ENCODE data around the gene PRKAR1B.

Gene PRKAR1B

GRCh38 chr7:644381-645305 lies 82.4 kb downstream of the PRKAR1B start:
- Histone ChIP-seq H2BK5ac (ENCODE audit: low read depth, low read length, poor library complexity, severe bottlenecking) (no peak overlapping the region), H3K23ac (ENCODE audit: low read length in 2 of 2) (no peak overlapping the region), H3K9ac (ENCODE audit: low read length) (no peak overlapping the region), H2BK15ac (ENCODE audit: low read depth, poor library complexity, severe bottlenecking) (no peak overlapping the region), H2BK12ac (ENCODE audit: low read length in 2 of 2) (no peak overlapping the region), H4K8ac (ENCODE audit: low read length) (no peak overlapping the region), H3K4me2 (ENCODE audit: low read length, poor library complexity, severe bottlenecking) (no peak overlapping the region), H3K14ac (ENCODE audit: low read length in 2 of 2) (no peak overlapping the region), H3K27me3 (ENCODE audit: control insufficient read depth in 1 of 2, insufficient read depth in 1 of 2, low read length in 2 of 2) (no peaks in the 10 kb centered on the region), H3K9me3 (ENCODE audit: control insufficient read depth, low read length) (peaks cover 4% of the 10 kb centered on the region), H2BK120ac (ENCODE audit: low read depth, low read length) (no peak overlapping the region), H2AK5ac (ENCODE audit: low read length, severe bottlenecking) (no peak overlapping the region), H3K36me3 (ENCODE audit: control insufficient read depth in 1 of 2, insufficient read depth in 2 of 2, low read depth in 1 of 2, low read length in 2 of 2) (peaks cover 0 to 16% of the 10 kb centered on the region in 2 experiments), H4K91ac (ENCODE audit: low read length) (no peak overlapping the region), H2AFZ (ENCODE audit: low read depth, low read length) (no peak overlapping the region), H3K4me3 (ENCODE audit: insufficient read depth in 1 of 2, low read depth in 1 of 2, low read length in 2 of 2) (no peak overlapping the region), H3K4me1 (ENCODE audit: control insufficient read depth, insufficient read depth, low read depth, low read length) (no peaks in the 10 kb centered on the region), H3K79me1 (replicated peaks; ENCODE audit: low read length, poor library complexity, severe bottlenecking) (peaks cover 3% of the 10 kb centered on the region), H3K27ac (ENCODE audit: low read length, poor library complexity, severe bottlenecking) (no peak overlapping the region), H3K18ac (ENCODE audit: low read depth in 1 of 2, low read length in 2 of 2) (no peak overlapping the region), H3K4ac (ENCODE audit: low read depth in 1 of 2, low read length in 2 of 2) (no peak overlapping the region)
- 95% methylated on average over 35 of the region's 35 CpGs for WGBS
- no peak for DNase-seq

- H3K4me3 ChIP-seq (ENCODE audit: insufficient read depth in 1 of 2, low read depth in 1 of 2, low read length in 2 of 2) = no peak overlapping the region
- no peak overlapping the region for H2AFZ ChIP-seq (ENCODE audit: low read depth, low read length)
- H3K4me2 ChIP-seq (ENCODE audit: low read length, poor library complexity, severe bottlenecking) = no peak overlapping the region
- H2BK12ac ChIP-seq (ENCODE audit: low read length in 2 of 2) = no peak overlapping the region
- H3K27me3 ChIP-seq (ENCODE audit: control insufficient read depth in 1 of 2, insufficient read depth in 1 of 2, low read length in 2 of 2) = no peaks in the 10 kb centered on the region
- no peak for DNase-seq
- H2BK15ac ChIP-seq (ENCODE audit: low read depth, poor library complexity, severe bottlenecking) = no peak overlapping the region
- peaks cover 4% of the 10 kb centered on the region for H3K79me1 ChIP-seq (replicated peaks; ENCODE audit: low read length, poor library complexity, severe bottlenecking)
- H4K91ac ChIP-seq (ENCODE audit: low read length) = no peak overlapping the region
- H3K9ac ChIP-seq (ENCODE audit: low read length) = no peak overlapping the region
- H2BK120ac ChIP-seq (ENCODE audit: low read depth, low read length) = no peak overlapping the region
- H3K4me1 ChIP-seq (ENCODE audit: control insufficient read depth, insufficient read depth, low read depth, low read length) = no peaks in the 10 kb centered on the region
- no peak overlapping the region for H3K14ac ChIP-seq (ENCODE audit: low read length in 2 of 2)
- no peak overlapping the region for H2AK5ac ChIP-seq (ENCODE audit: low read length, severe bottlenecking)
- no peak overlapping the region for H3K4ac ChIP-seq (ENCODE audit: low read depth in 1 of 2, low read length in 2 of 2)
- H3K27ac ChIP-seq (ENCODE audit: low read length, poor library complexity, severe bottlenecking) = no peak overlapping the region
- WGBS = 97% methylated on average over 9 of the region's 11 CpGs
- no peak overlapping the region for H2BK5ac ChIP-seq (ENCODE audit: low read depth, low read length, poor library complexity, severe bottlenecking)
- peaks cover under 1% of the 10 kb centered on the region for H3K9me3 ChIP-seq (ENCODE audit: control insufficient read depth, low read length)
- no peak overlapping the region for H4K8ac ChIP-seq (ENCODE audit: low read length)
- H3K23ac ChIP-seq (ENCODE audit: low read length in 2 of 2) = no peak overlapping the region
- no peak overlapping the region for H3K18ac ChIP-seq (ENCODE audit: low read depth in 1 of 2, low read length in 2 of 2)
- H3K36me3 ChIP-seq (ENCODE audit: control insufficient read depth in 1 of 2, insufficient read depth in 2 of 2, low read depth in 1 of 2, low read length in 2 of 2) = peaks cover 0 to 16% of the 10 kb centered on the region in 2 experiments
Measured at GRCh38 chr7:641966-642365, 85.1 kb downstream of the PRKAR1B start.

GRCh38 chr7:641269-641671 lies 85.8 kb downstream of the PRKAR1B start:
- Histone ChIP-seq H3K18ac (ENCODE audit: low read depth in 1 of 2, low read length in 2 of 2) (no peak overlapping the region), H3K79me1 (replicated peaks; ENCODE audit: low read length, poor library complexity, severe bottlenecking) (peaks cover 4% of the 10 kb centered on the region), H3K23ac (ENCODE audit: low read length in 2 of 2) (no peak overlapping the region), H4K8ac (ENCODE audit: low read length) (no peak overlapping the region), H3K9ac (ENCODE audit: low read length) (no peak overlapping the region), H3K27me3 (ENCODE audit: control insufficient read depth in 1 of 2, insufficient read depth in 1 of 2, low read length in 2 of 2) (no peaks in the 10 kb centered on the region), H3K4ac (ENCODE audit: low read depth in 1 of 2, low read length in 2 of 2) (no peak overlapping the region), H2BK15ac (ENCODE audit: low read depth, poor library complexity, severe bottlenecking) (no peak overlapping the region), H3K36me3 (ENCODE audit: control insufficient read depth in 1 of 2, insufficient read depth in 2 of 2, low read depth in 1 of 2, low read length in 2 of 2) (peaks cover 0 to 16% of the 10 kb centered on the region in 2 experiments), H3K4me2 (ENCODE audit: low read length, poor library complexity, severe bottlenecking) (no peak overlapping the region), H2BK12ac (ENCODE audit: low read length in 2 of 2) (no peak overlapping the region), H3K4me3 (ENCODE audit: insufficient read depth in 1 of 2, low read depth in 1 of 2, low read length in 2 of 2) (no peak overlapping the region), H4K91ac (ENCODE audit: low read length) (no peak overlapping the region), H3K4me1 (ENCODE audit: control insufficient read depth, insufficient read depth, low read depth, low read length) (no peaks in the 10 kb centered on the region), H3K14ac (ENCODE audit: low read length in 2 of 2) (no peak overlapping the region), H3K27ac (ENCODE audit: low read length, poor library complexity, severe bottlenecking) (no peak overlapping the region), H2AFZ (ENCODE audit: low read depth, low read length) (no peak overlapping the region), H2AK5ac (ENCODE audit: low read length, severe bottlenecking) (no peak overlapping the region), H3K9me3 (ENCODE audit: control insufficient read depth, low read length) (no peaks in the 10 kb centered on the region), H2BK120ac (ENCODE audit: low read depth, low read length) (no peak overlapping the region), H2BK5ac (ENCODE audit: low read depth, low read length, poor library complexity, severe bottlenecking) (no peak overlapping the region)
- 82% methylated on average over 14 of the region's 16 CpGs for WGBS
- DNase-seq = peak; percentile 20

- Histone ChIP-seq H3K27me3 (ENCODE audit: control insufficient read depth in 1 of 2, insufficient read depth in 1 of 2, low read length in 2 of 2) (no peaks in the 10 kb centered on the region), H3K14ac (ENCODE audit: low read length in 2 of 2) (no peak overlapping the region), H3K9ac (ENCODE audit: low read length) (no peak overlapping the region), H2BK15ac (ENCODE audit: low read depth, poor library complexity, severe bottlenecking) (no peak overlapping the region), H3K23ac (ENCODE audit: low read length in 2 of 2) (no peak overlapping the region), H2BK120ac (ENCODE audit: low read depth, low read length) (no peak overlapping the region), H3K27ac (ENCODE audit: low read length, poor library complexity, severe bottlenecking) (no peak overlapping the region), H3K4me1 (ENCODE audit: control insufficient read depth, insufficient read depth, low read depth, low read length) (no peaks in the 10 kb centered on the region), H2AFZ (ENCODE audit: low read depth, low read length) (no peak overlapping the region), H3K36me3 (ENCODE audit: control insufficient read depth in 1 of 2, insufficient read depth in 2 of 2, low read depth in 1 of 2, low read length in 2 of 2) (peaks cover 0 to 4% of the 10 kb centered on the region in 2 experiments), H4K91ac (ENCODE audit: low read length) (no peak overlapping the region), H4K8ac (ENCODE audit: low read length) (no peak overlapping the region), H3K4me2 (ENCODE audit: low read length, poor library complexity, severe bottlenecking) (no peak overlapping the region), H3K79me1 (replicated peaks; ENCODE audit: low read length, poor library complexity, severe bottlenecking) (peaks cover 4% of the 10 kb centered on the region), H2AK5ac (ENCODE audit: low read length, severe bottlenecking) (no peak overlapping the region), H2BK12ac (ENCODE audit: low read length in 2 of 2) (no peak overlapping the region), H3K4me3 (ENCODE audit: insufficient read depth in 1 of 2, low read depth in 1 of 2, low read length in 2 of 2) (no peak overlapping the region), H3K9me3 (ENCODE audit: control insufficient read depth, low read length) (no peaks in the 10 kb centered on the region), H3K4ac (ENCODE audit: low read depth in 1 of 2, low read length in 2 of 2) (no peak overlapping the region), H3K18ac (ENCODE audit: low read depth in 1 of 2, low read length in 2 of 2) (no peak overlapping the region), H2BK5ac (ENCODE audit: low read depth, low read length, poor library complexity, severe bottlenecking) (no peak overlapping the region)
- DNase-seq = no peak
- WGBS = 90% methylated on average over 22 of the region's 25 CpGs
Measured at GRCh38 chr7:638256-639011, 88.6 kb downstream of the PRKAR1B start.
